Keratinocyte (primary cell): Measurements from ENCODE around the gene NRG2. TPM values are rescaled to one million over a fixed set of nuclear protein-coding genes. Genes with fewer than 3 reads are reported as not detected.
A peak's percentile ranks its signal among the peaks of the same experiment; 100 is the strongest.

Source experiments
- DNase-seq: peaks from one replicate; pipeline ENCODE4 v3.0.0-alpha.2; 2011; ENCODE audit warnings: low read depth, missing footprints, low spot score
- FAIRE-seq: peaks from 2 replicates; lab custom pipeline; 2011; peaks lifted over from hg19 to GRCh38; lab: Jason Lieb, UNC
- H2AFZ ChIP-seq: 2 replicates; pipeline ENCODE4 v1.6.0; 2012; ENCODE audit warnings: low read length, control low read depth, inconsistent platforms; ENCODE audit not compliant: control insufficient read depth
- H3K27ac ChIP-seq: 2 replicates; pipeline ENCODE4 v1.5.1; 2011; ENCODE audit warnings: low read length; ENCODE audit not compliant: control insufficient read depth, insufficient read depth
- H3K27me3 ChIP-seq: 3 replicates; pipeline ENCODE4 v1.6.0; 2011; ENCODE audit warnings: low read length; ENCODE audit not compliant: control insufficient read depth, insufficient read depth; ENCODE audit errors: extremely low read depth
- H3K36me3 ChIP-seq, 2 experiments: 2 replicates in 1 of 2; 3 replicates in 1 of 2; pipeline ENCODE4 v1.5.1; 2011; ENCODE audit warnings: low read length in 2 of 2, mild to moderate bottlenecking in 1 of 2; ENCODE audit not compliant: control insufficient read depth in 2 of 2, insufficient read depth in 2 of 2; ENCODE audit errors: extremely low read depth in 1 of 2
- H3K4me1 ChIP-seq: 3 replicates; pipeline ENCODE4 v1.5.1; 2011; ENCODE audit warnings: low read length; ENCODE audit not compliant: control insufficient read depth, insufficient read depth; ENCODE audit errors: extremely low read depth
- H3K4me2 ChIP-seq: 3 replicates; pipeline ENCODE4 v1.6.0; 2011; ENCODE audit warnings: low read depth, low read length; ENCODE audit not compliant: control insufficient read depth, insufficient read depth; ENCODE audit errors: extremely low read depth
- H3K4me3 ChIP-seq, 3 experiments: fragments of 200-600 bp in 1 of 3; sonication (generic) in 1 of 3; 2 replicates in 2 of 3; 3 replicates in 1 of 3; pipeline ENCODE4 v1.5.1; 2011 to 2016; ENCODE audit warnings: low read length in 3 of 3, mild to moderate bottlenecking in 3 of 3, control low read depth in 2 of 3, inconsistent platforms in 1 of 3, low read depth in 1 of 3, mixed read lengths in 1 of 3, mixed run types in 1 of 3, moderate library complexity in 1 of 3; ENCODE audit not compliant: control insufficient read depth in 2 of 3, insufficient read depth in 2 of 3; ENCODE audit errors: extremely low read depth in 1 of 3
- H3K79me2 ChIP-seq: 2 replicates; pipeline ENCODE4 v1.6.0; 2012; ENCODE audit warnings: low read length; ENCODE audit not compliant: control insufficient read depth, insufficient read depth
- H3K9ac ChIP-seq: 3 replicates; pipeline ENCODE4 v1.6.0; 2011; ENCODE audit warnings: low read length; ENCODE audit not compliant: control insufficient read depth, insufficient read depth; ENCODE audit errors: extremely low read depth
- H3K9me1 ChIP-seq: 3 replicates; pipeline ENCODE4 v1.6.0; 2011; ENCODE audit warnings: low read length; ENCODE audit not compliant: control insufficient read depth, insufficient read depth; ENCODE audit errors: extremely low read depth
- H3K9me3 ChIP-seq: 2 replicates; pipeline ENCODE4 v1.5.1; 2012; ENCODE audit warnings: low read depth, low read length; ENCODE audit not compliant: control insufficient read depth
- H4K20me1 ChIP-seq: 3 replicates; pipeline ENCODE4 v1.6.0; 2011; ENCODE audit warnings: low read length; ENCODE audit not compliant: control insufficient read depth, insufficient read depth; ENCODE audit errors: extremely low read depth
- CTCF ChIP-seq, 3 experiments: IDR thresholded peaks in 1 of 3; conservative IDR thresholded peaks in 1 of 3; optimal IDR thresholded peaks in 1 of 3; 2 replicates in 2 of 3; 3 replicates in 1 of 3; pipeline versions ENCODE3 to v1.5.1; 2011; ENCODE audit warnings: low read length in 3 of 3, mild to moderate bottlenecking in 3 of 3, moderate library complexity in 2 of 3, control low read depth in 1 of 3, inconsistent platforms in 1 of 3; ENCODE audit not compliant: insufficient read depth in 2 of 3; ENCODE audit errors: extremely low read depth in 1 of 3
- EZH2 ChIP-seq: IDR thresholded peaks from one replicate; pipeline ENCODE4 v1.6.1; 2012; ENCODE audit warnings: inconsistent platforms, mild to moderate bottlenecking, low read length, moderate library complexity
- dilution Hi-C: fragments of 300-500 bp; cut with MboI; formaldehyde crosslinking; loops from one replicate; pipeline ENCODE4 v1.7.0; 2020; ENCODE audit warnings: low sequenced_read_pairs; ENCODE audit not compliant: extremely low pct_ligation_motif_present
- polyA plus RNA-seq, 5 experiments: library from polyadenylated mRNA; depleted of rRNA in 3 of 5; stranded (reverse) in 3 of 5; stranded (forward) in 1 of 5; unstranded in 1 of 5; fragments of >200 nt; gene quantifications; 1 replicate in 1 of 5; 2 replicates in 3 of 5; 3 replicates in 1 of 5; pipeline versions ENCODE4 v1.2.1 to v1.2.3, GENCODE V29; 2011 to 2012; ENCODE audit warnings: missing spikeins in 2 of 5, low read depth in 1 of 5, low replicate concordance in 1 of 5

NRG2 gene
- polyA plus RNA-seq, 1 donor (not counting 4 experiments of a cell fraction or from before 2014, with no cell fraction given): 0.13 TPM

DNA sequence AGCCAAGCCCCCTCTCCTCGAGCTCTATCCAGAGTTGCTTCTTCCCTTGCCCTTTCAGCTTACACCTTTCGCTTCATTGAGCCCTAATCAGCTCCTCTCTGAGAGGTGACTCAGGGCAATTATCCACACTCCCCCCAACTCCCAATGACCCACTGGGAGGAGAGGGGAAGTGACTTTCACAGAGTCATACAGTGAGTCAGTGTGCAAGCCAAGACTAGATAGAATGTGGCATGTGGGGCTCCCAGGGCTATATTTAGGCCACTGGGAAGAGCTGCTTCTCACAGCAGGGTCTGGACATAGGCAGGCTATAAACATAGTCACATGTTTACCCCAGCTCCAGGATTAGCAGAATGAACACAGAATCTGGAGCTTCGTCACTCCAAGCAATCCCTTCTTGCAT lies 57.4 kb downstream of the NRG2 start:
- Histone ChIP-seq H3K27me3 (no peaks in the 10 kb centered on the region), H3K4me3 (peak overlapping the region in 2 of 3 experiments; percentile 15 to 26), H4K20me1 (no peaks in the 10 kb centered on the region), H3K9ac (peak overlapping the region; percentile 62), H2AFZ (peak overlapping the region; percentile 21), H3K27ac (peak overlapping the region; percentile 94), H3K9me3 (no peaks in the 10 kb centered on the region), H3K4me1 (peaks cover 19% of the 10 kb centered on the region), H3K36me3 (no peaks in the 10 kb centered on the region), H3K9me1 (no peaks in the 10 kb centered on the region), H3K4me2 (peak overlapping the region; percentile 82), H3K79me2 (no peaks in the 10 kb centered on the region)
- FAIRE-seq: peak; percentile 96
- dilution Hi-C loops: no loop called here
- TF ChIP-seq EZH2 (no peak), CTCF (optimal IDR thresholded peaks at IDR 0.05 in 1 of 3, IDR thresholded peaks at IDR 0.05 in 1 of 3, conservative IDR thresholded peaks at IDR 0.05 in 1 of 3; ENCODE audit: extremely low read depth in 1 of 3, insufficient read depth in 2 of 3, low read length in 3 of 3) (no peak)
- peak; percentile 67 for DNase-seq

DNA sequence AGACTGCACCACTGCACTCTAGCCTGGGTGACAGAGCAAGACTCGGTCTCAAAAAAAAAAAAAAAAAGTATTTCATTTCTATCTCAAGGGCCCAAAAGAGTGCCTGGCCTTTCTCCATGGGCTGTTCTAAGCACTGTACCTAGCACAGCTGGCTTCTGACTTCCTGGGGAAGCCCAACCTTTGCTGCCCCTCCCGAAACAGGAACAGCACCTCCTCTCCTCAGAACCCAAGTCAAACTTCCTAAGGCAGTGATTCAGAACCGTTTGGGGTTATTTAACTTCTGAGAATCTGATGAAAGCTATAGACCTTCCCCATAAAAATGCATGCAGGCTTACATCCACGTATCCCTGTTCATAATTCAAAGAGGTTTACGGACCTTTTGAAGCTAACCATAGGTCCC lies 57.8 kb downstream of the NRG2 start:
- TF ChIP-seq CTCF (optimal IDR thresholded peaks at IDR 0.05 in 1 of 3, IDR thresholded peaks at IDR 0.05 in 1 of 3, conservative IDR thresholded peaks at IDR 0.05 in 1 of 3; ENCODE audit: extremely low read depth in 1 of 3, insufficient read depth in 2 of 3, low read length in 3 of 3) (no peak), EZH2 (no peak)
- peak; percentile 36 for FAIRE-seq
- Histone ChIP-seq H3K9ac (peak overlapping the region; percentile 62), H3K79me2 (no peaks in the 10 kb centered on the region), H3K4me2 (peak overlapping the region; percentile 82), H3K4me1 (peaks cover 19% of the 10 kb centered on the region), H3K4me3 (peak overlapping the region in 2 of 3 experiments; percentile 15 to 26), H3K27me3 (no peaks in the 10 kb centered on the region), H3K9me3 (no peaks in the 10 kb centered on the region), H3K9me1 (no peaks in the 10 kb centered on the region), H3K36me3 (no peaks in the 10 kb centered on the region), H4K20me1 (no peaks in the 10 kb centered on the region), H2AFZ (peak overlapping the region; percentile 21), H3K27ac (peak overlapping the region; percentile 94)
- DNase-seq: peak; percentile 30
- dilution Hi-C loops: no loop called here
